C4-2B (cell line): Measurements from ENCODE around the gene HSBP1L1.

Experiments used
- H3K27ac ChIP-seq: fragments of 450-650 bp; 2 replicates; pipeline ENCODE4 v1.5.1; 2017
- CTCF ChIP-seq: fragments of 450-650 bp; conservative IDR thresholded peaks from 2 replicates; pipeline ENCODE4 v1.5.1; 2017; ENCODE audit warnings: mild to moderate bottlenecking
- ZFX ChIP-seq: fragments of 450-650 bp; IDR thresholded peaks from 2 replicates; pipeline ENCODE4 v1.6.1; 2017

Gene HSBP1L1

DNA sequence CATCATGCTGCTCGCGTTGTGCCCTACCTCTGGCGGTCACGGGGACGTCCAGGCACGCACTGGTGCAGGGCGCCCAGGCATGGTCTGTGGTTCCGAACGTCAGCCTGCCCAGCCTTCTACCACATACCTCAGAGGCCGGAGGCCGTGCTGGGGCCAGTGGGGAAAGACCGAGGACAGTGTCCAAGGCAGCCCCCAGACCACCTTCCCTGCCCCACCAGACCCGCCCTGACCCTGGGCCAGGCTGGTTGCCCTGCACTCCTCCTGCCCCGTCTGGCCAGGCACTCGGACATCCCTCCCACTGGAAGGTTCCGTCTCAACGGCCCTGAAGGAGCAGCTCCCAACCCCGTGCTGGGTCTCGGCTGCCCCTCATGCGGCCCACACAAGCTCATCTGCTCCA lies 45.8 kb upstream of the HSBP1L1 start:
- TF ChIP-seq ZFX (no peak), CTCF (no peak)
- H3K27ac ChIP-seq = no peak overlapping the region

DNA sequence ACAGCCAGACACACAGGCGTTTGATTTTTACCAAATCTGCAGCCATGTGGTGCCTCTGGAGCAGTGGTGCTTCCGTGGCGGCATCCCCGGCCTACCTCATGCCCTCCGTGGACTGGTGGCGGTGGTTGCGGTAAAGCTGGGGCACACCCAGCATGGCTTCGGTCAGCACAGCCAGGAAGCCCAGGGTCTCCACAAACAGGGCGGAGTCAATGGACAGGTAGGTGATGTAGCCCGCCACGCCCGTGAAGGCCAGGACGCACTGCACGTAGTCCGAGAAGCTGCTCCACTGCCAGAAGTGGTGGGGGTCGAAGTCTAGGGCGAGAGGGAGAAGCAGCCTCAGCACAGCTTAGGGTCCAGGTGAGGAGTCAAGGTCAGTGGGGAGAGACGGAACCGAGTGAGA lies 45.4 kb upstream of the HSBP1L1 start:
- TF ChIP-seq ZFX = no peak
- TF ChIP-seq CTCF = no peak
- H3K27ac ChIP-seq = no peak overlapping the region

DNA sequence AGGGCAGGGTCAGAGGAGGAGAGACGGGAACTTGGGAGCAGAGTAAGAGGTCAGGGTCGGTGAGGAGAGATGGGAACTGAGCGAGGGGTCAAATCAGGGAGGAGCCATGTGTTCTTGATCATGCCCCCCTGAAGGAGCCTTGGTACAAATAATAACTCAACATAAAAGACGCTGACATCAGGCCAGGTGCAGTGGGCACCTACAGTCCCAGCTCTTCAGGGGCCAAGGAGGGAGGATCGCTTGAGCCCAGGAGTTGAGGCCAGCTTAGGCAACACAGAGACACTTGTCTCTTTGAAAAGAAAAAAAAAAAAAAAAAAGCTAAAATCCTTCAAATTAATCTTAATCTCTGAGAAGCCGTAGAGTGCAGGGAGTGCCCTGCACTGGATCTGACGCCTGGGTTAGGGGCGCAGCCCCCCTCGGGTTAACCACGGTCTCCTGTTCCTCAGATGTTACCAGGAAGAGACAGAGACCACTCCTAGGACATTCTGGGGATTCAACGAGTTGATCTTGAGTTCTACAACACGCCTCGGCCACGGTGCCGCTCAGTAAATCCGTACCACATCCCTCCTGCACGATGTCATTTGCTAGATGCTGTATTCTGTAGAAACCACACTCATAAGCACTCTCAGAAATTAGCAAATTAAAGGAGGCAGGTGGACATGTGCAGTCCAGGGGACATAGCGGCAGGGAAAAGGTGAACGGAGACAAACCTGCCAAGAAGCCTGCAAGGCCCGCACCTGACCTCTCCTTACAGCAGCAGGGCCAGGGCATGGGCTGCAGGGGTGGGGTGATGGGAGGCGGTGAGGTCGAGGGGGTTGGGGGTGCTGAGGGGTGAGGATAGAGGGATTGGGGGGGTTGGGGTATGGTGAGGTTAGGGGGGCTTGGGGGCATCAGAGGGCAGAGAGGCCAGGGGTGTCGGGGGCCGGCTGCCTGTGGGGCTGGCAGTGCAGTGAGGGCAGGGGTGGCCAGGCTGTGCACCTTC lies 42.2 kb upstream of the HSBP1L1 start:
- no peak overlapping the region for H3K27ac ChIP-seq
- TF ChIP-seq ZFX = no peak
- no peak for TF ChIP-seq CTCF

GRCh38 chr18:79922971-79923411 lies 41.5 kb upstream of the HSBP1L1 start:
- TF ChIP-seq CTCF (no peak), ZFX (no peak)
- no peak overlapping the region for H3K27ac ChIP-seq

DNA sequence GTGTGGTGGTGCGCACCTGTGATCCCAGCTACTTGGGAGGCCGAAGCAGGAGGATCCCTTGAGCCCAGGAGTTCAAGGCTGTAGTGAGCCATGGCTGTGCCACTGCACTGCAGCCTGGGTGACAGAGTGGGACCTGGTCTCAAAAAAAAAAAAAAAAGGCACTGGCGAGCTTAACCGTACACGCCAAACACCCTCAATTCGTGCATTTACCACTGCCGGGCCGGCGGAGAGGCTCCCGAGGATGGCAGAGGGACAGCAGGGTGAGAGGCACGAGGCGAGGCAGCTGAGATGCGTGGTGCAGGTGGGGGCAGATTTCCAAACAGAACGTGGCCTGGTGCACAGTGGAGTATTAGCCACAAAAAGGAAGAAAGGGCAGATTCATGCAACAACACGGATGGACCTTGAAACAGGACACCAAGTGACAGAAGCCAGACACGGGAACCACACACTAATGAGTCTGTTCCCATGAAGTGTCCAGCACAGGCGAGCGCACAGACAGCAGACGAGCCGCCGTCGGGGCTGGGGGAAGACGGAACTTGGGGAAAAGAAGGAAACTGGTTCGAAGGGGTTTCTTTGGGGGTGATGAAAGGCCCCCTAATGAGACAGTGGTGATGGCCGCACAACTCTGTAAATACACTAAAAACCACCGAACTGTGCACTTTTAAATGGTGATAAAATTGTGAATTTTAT lies 40.4 kb upstream of the HSBP1L1 start:
- TF ChIP-seq ZFX (no peak), CTCF (no peak)
- H3K27ac ChIP-seq = no peak overlapping the region

GRCh38 chr18:79924814-79925731 lies 39.4 kb upstream of the HSBP1L1 start:
- H3K27ac ChIP-seq = no peak overlapping the region
- TF ChIP-seq CTCF = no peak
- no peak for TF ChIP-seq ZFX
